ENCODE measurements around the gene VASN.

Gene VASN

DNA sequence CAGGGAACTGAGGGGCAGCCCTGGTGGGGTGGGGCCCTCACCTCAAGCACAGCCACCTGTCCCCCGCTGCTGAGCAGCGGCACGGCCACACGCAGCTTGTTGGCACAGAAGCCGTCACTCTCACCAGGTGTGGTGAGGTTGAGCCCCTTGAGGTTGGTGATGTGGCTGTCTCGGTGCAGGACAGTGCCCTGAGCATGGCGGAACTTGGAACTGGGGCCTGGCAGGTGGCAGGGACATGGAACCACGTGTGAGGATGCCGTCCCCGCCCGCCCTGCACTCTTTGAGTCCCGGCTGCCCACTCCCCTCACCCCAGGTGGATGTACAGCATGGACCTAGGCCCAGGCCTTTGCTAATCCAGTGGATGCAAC is 9.7 kb upstream of the VASN start:
- TF ChIP-seq, protein P1, sequence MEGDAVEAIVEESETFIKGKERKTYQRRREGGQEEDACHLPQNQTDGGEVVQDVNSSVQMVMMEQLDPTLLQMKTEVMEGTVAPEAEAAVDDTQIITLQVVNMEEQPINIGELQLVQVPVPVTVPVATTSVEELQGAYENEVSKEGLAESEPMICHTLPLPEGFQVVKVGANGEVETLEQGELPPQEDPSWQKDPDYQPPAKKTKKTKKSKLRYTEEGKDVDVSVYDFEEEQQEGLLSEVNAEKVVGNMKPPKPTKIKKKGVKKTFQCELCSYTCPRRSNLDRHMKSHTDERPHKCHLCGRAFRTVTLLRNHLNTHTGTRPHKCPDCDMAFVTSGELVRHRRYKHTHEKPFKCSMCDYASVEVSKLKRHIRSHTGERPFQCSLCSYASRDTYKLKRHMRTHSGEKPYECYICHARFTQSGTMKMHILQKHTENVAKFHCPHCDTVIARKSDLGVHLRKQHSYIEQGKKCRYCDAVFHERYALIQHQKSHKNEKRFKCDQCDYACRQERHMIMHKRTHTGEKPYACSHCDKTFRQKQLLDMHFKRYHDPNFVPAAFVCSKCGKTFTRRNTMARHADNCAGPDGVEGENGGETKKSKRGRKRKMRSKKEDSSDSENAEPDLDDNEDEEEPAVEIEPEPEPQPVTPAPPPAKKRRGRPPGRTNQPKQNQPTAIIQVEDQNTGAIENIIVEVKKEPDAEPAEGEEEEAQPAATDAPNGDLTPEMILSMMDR (IDR thresholded peaks at IDR 0.05), result no peak

DNA sequence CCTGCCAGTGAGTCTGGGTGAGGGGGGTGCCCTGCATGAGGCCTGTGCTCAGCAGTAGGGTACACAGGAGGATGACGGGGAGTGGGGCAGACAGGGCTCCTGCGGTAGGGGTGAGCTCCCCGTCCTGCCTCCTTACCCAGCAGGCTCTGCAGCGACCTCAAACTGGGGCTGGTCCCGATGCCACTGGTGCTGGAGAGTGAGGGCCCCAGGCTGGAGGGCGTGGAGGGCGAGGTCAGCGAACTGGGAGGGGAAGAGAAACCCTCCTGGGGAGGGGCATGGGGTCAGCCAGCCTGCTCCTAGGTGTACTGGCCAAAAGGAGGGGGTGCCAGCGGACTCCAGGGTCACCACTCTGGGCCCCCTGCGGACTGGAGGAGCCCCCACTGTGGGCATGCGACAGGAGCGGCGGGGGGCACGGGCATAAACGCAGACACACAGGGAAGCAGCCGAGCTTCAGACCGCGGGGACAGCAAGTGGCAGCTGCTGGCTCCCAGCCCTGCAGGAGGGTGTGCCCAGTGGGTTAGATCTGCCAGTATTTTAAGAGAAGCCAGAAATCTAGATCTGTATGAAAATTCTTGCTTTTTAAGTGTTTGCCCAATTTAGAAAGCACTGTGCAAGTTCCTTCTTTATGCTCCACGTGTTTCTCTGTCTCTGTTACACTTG is 9.0 kb upstream of the VASN start:
- TF ChIP-seq, protein P1 (IDR thresholded peaks at IDR 0.05), result no peak

DNA sequence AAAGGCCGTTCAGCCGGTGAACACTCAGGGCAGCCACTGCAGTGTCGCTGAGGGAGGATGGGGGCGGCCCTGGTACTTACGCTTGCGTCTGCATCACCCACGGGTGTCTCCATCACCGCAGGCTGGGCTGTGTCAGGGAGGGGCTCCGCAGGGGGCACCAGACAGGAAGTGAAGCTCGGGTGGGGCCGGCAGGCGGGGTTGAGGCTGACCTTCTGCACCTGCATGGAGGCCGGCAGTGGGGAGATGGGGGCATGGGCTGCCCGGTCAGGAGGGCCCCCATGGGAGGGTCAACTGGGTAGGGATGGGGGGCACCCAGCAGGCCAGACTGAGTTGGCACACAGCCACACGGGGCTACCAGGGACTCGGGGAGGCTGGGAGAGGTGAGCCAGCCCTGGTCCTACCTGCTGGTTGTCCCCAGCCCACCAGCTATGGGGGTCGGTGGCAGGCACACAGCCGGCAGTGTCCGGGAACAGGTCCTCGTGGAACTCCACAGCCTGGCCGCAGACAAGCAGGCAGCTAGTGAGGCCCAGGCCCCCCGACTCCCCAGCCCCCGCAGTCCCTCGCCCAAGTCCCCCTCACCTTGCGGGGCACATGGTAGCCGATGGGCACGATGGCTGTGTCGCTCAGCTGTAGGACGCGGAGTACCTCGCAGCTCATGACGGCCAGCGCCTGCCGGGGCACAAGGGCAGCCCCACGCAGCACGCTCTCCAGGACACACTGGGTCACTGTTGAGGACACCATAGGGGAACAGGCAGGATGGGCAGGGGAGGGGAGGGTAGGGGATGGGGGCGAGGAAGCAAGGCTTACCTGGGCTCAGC is 7.2 kb upstream of the VASN start:
- TF ChIP-seq, protein P1 (IDR thresholded peaks at IDR 0.05), result no peak

DNA sequence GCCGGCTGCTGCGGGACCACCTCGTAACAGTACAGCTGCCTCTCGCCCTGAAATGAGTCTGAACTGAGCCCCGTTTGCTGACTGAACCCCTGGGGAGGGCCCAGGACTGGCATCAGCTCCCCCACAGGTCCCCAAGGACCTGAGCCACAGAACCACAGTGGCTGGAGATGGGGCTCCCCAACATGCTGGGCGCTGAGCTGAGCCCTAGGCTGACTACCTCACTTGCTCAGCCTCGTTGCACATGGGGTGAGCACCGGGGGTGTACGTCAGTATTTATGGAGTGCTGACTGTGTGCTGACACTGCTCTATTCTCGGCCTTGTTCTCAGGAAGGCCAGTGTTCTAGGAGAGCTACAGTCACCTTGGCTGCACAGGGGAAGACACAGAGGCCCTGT is 6.6 kb upstream of the VASN start:
- TF ChIP-seq, protein P1 (IDR thresholded peaks at IDR 0.05), result no peak

DNA sequence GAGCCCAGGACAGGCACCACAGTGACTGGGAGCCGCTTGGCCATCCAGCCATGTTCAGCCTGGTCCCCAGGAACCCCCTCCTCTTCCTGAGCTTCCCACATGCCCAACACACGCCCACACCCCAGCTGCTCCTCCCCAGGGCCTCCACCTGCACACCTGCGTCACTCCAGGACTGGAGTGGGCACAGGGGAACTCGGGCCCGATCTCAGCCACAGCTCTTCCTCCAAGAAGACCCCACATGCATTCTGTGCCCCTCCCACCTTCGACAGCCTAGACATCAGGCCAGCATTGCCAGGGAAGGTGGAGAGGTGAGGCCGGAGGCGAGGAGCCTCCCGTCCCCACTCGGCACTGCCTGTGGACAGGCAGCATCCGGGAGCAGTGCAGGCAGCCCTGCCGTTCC is 6.0 kb upstream of the VASN start:
- TF ChIP-seq, protein P1 (IDR thresholded peaks at IDR 0.05), result no peak

DNA sequence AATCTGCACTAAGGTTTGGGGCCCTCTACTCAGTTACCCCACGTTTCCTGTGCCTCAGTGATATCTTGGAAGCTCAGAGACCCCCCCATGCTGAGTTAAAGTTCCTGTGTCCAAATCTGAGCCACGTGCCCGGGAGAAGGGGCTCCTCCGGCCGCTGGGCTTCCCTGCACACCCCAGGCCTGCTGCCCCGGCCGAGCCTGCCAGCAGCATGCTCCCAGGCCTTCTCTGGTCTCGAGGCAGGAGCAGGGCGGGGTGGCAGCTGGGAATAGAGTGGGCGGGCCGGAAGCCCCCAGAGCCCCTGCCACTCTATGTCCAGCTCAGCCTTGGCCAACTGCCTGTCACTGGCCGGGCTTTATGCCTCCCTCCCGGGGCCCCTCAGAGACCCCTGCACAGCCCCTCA is 5.6 kb upstream of the VASN start:
- TF ChIP-seq, protein P1 (IDR thresholded peaks at IDR 0.05), result no peak

DNA sequence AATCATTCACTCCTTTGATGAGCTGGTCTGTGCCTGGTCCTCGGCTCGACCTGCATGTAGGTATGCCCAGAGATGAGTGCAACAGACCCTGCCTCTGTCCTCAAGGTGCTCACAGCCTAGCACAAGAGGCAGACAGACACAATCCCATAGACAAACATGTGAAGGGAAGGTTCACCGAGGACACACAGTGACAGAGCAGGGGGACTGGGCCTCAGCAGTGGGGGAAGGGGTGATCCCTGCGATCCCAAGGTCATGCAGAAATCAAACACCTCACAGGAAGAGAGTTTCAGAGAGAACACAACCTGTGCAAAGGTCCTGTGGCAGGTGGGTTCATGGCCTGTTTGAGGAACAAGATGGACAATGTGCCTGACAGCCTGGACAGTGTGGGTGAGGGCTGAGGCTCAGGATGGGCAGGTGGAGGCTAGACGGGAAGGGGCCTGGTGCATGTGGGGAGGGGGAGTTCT is 4.2 kb upstream of the VASN start:
- TF ChIP-seq, protein P1 (IDR thresholded peaks at IDR 0.05), result no peak

Data from LNCAP (cell line).